Neural progenitor cell (in vitro differentiated cells): ENCODE measurements around the gene GABARAP. TPM values are rescaled to one million over a fixed set of nuclear protein-coding genes. Genes with fewer than 3 reads are reported as not detected.

Source experiments
- DNase-seq: peaks from one replicate; pipeline ENCODE4 v3.0.0-alpha.2; 2016; ENCODE audit warnings: low spot score
- H2AFZ ChIP-seq: fragments of 200-600 bp; sonication (generic); replicated peaks from 2 replicates; pipeline ENCODE4 v1.6.1; 2016; ENCODE audit warnings: antibody characterized with exemption
- H3F3A ChIP-seq: fragments of 200-600 bp; sonication (generic); 2 replicates; pipeline ENCODE4 v1.6.1; 2016; ENCODE audit warnings: antibody characterized with exemption, low read depth
- H3K27ac ChIP-seq: fragments of 200-600 bp; sonication (generic); 2 replicates; pipeline ENCODE4 v1.5.1; 2016; ENCODE audit warnings: mild to moderate bottlenecking
- H3K27me3 ChIP-seq: fragments of 200-600 bp; sonication (generic); 2 replicates; pipeline ENCODE4 v1.6.1; 2016; ENCODE audit warnings: mild to moderate bottlenecking, moderate library complexity
- H3K36me3 ChIP-seq: fragments of 200-600 bp; sonication (generic); 2 replicates; pipeline ENCODE4 v1.5.1; 2016
- H3K4me1 ChIP-seq: fragments of 200-600 bp; sonication (generic); 2 replicates; pipeline ENCODE4 v1.6.1; 2016; ENCODE audit warnings: mixed run types
- H3K4me2 ChIP-seq: fragments of 200-600 bp; sonication (generic); 2 replicates; pipeline ENCODE4 v1.6.1; 2016
- H3K4me3 ChIP-seq: fragments of 200-600 bp; sonication (generic); 2 replicates; pipeline ENCODE4 v1.5.1; 2016
- H3K79me2 ChIP-seq: fragments of 200-600 bp; sonication (generic); 2 replicates; pipeline ENCODE4 v1.6.1; 2016; ENCODE audit warnings: low read depth
- H3K9ac ChIP-seq: fragments of 200-600 bp; sonication (generic); 2 replicates; pipeline ENCODE4 v1.6.1; 2016
- H3K9me3 ChIP-seq: fragments of 200-600 bp; sonication (generic); 2 replicates; pipeline ENCODE4 v1.5.1; 2016; ENCODE audit warnings: low read depth
- H4K20me1 ChIP-seq: fragments of 200-600 bp; sonication (generic); 2 replicates; pipeline ENCODE4 v1.6.1; 2016; ENCODE audit warnings: low read depth
- H3K27ac Mint-ChIP-seq: 3 replicates; pipeline ENCODE4 v1.8.0; 2021; ENCODE audit warnings: mixed read lengths
- H3K27me3 Mint-ChIP-seq: 2 replicates; pipeline ENCODE4 v1.8.0; 2022; ENCODE audit warnings: low read depth, mild to moderate bottlenecking, inconsistent platforms, moderate library complexity, mixed read lengths; ENCODE audit not compliant: insufficient read depth
- H3K36me3 Mint-ChIP-seq: 3 replicates; pipeline ENCODE4 v1.8.0; 2021; ENCODE audit warnings: mixed read lengths
- H3K4me1 Mint-ChIP-seq: 3 replicates; pipeline ENCODE4 v1.8.0; 2021; ENCODE audit warnings: mixed read lengths
- H3K4me3 Mint-ChIP-seq: 3 replicates; pipeline ENCODE4 v1.8.0; 2021; ENCODE audit warnings: mild to moderate bottlenecking, moderate library complexity, mixed read lengths
- H3K9me3 Mint-ChIP-seq: 3 replicates; pipeline ENCODE4 v1.8.0; 2020; ENCODE audit warnings: mixed read lengths
- EZH2 ChIP-seq: fragments of 200-600 bp; sonication (generic); IDR thresholded peaks from 2 replicates; pipeline ENCODE4 v1.6.1; 2017; ENCODE audit warnings: antibody characterized with exemption, mild to moderate bottlenecking, moderate library complexity
- EZH2phosphoT487 ChIP-seq: fragments of 200-600 bp; sonication (generic); IDR thresholded peaks from 2 replicates; pipeline ENCODE4 v1.6.1; 2017; ENCODE audit warnings: antibody characterized with exemption
- total RNA-seq: library from RNA; depleted of rRNA; stranded (reverse); fragments of >200 nt; gene quantifications from 2 replicates; pipeline ENCODE4 v1.2.3, GENCODE V29; 2015; ENCODE audit warnings: low replicate concordance
- TF ChIP-seq, protein P1 (sequence below): fragments of 200-600 bp; sonication (generic); IDR thresholded peaks from 2 replicates; pipeline ENCODE4 v1.5.1; 2017; ENCODE audit warnings: antibody characterized with exemption, mild to moderate bottlenecking

Gene GABARAP
- total RNA-seq, 1 donor from 2014 or later: 225 TPM

DNA sequence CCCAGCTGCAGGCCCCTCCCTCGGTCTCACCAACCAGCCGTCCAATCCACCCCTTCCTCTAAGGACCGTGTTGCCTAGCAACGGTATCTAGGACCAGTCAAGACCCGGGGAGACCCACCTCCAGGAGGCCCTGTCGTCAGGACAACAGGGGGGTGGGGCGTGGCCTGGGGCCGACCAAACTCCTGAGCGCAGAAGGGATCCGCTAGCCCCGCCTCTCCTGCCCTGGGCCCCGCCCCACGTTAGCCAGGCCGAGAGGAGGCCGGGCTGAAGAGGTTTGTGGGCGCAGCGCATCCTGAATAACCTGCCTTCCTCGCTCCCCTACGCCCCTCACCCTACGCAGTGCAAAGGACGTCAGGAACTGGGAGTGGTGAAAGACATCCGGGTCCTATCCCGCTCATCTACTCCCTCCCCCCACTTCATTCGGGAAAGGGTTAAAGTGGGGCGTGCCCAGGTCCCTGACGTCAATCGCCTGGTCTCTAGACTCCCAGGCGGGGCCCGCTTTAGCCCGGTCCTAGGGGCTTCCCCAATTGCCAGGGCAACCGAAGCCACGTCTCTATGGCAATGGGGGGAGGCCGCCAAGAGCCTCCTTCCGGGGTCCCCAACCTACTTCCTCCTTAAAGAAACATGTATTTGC lies 37.3 kb downstream of the GABARAP start:
- H3K4me1 ChIP-seq: peaks cover 36% of the 10 kb centered on the region
- H3K4me3 Mint-ChIP-seq: peak overlapping the region; percentile 78
- H4K20me1 ChIP-seq: peaks cover 29% of the 10 kb centered on the region
- TF ChIP-seq EZH2phosphoT487 (no peak), EZH2 (no peak)
- TF ChIP-seq, protein P1, sequence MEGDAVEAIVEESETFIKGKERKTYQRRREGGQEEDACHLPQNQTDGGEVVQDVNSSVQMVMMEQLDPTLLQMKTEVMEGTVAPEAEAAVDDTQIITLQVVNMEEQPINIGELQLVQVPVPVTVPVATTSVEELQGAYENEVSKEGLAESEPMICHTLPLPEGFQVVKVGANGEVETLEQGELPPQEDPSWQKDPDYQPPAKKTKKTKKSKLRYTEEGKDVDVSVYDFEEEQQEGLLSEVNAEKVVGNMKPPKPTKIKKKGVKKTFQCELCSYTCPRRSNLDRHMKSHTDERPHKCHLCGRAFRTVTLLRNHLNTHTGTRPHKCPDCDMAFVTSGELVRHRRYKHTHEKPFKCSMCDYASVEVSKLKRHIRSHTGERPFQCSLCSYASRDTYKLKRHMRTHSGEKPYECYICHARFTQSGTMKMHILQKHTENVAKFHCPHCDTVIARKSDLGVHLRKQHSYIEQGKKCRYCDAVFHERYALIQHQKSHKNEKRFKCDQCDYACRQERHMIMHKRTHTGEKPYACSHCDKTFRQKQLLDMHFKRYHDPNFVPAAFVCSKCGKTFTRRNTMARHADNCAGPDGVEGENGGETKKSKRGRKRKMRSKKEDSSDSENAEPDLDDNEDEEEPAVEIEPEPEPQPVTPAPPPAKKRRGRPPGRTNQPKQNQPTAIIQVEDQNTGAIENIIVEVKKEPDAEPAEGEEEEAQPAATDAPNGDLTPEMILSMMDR: no peak
- H2AFZ ChIP-seq: no peak overlapping the region
- no peaks in the 10 kb centered on the region for H3K9me3 ChIP-seq
- no peak overlapping the region for H3K9ac ChIP-seq
- H3K79me2 ChIP-seq: peaks cover 48% of the 10 kb centered on the region
- H3K36me3 ChIP-seq: peaks cover 11% of the 10 kb centered on the region
- peaks cover 59% of the 10 kb centered on the region for H3K4me1 Mint-ChIP-seq
- no peak overlapping the region for H3K27ac ChIP-seq
- H3K36me3 Mint-ChIP-seq: peaks cover 25% of the 10 kb centered on the region
- no peaks in the 10 kb centered on the region for H3K27me3 ChIP-seq
- peak; percentile 99 for DNase-seq
- peak overlapping the region; percentile 76 for H3K4me2 ChIP-seq
- H3K27me3 Mint-ChIP-seq: peaks cover 2% of the 10 kb centered on the region
- H3K4me3 ChIP-seq: peak overlapping the region; percentile 58
- H3K27ac Mint-ChIP-seq: peak overlapping the region; percentile 48
- H3F3A ChIP-seq: peaks cover 35% of the 10 kb centered on the region
- H3K9me3 Mint-ChIP-seq: no peaks in the 10 kb centered on the region

DNA sequence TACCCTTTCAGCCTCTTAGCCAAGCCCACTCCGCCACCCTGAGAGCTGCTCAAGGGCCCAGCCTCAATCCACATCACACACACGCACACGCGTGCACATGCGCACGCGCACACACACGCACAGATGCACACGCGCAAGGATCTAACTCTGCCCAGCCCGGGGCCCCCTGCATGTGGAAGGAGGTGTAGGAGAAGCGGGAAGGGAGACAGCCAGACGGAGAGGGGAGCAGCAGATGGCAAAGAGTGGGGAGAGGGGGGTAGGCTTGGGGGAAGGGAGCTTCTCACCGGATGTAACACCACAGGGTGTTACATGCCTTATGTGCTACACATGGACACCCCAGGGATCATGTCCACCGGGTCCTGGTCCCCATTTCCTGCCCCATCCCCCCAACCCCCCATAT lies 37.9 kb downstream of the GABARAP start:
- Mint-ChIP-seq H3K27ac (peak overlapping the region; percentile 90), H3K9me3 (no peaks in the 10 kb centered on the region), H3K4me1 (peaks cover 53% of the 10 kb centered on the region), H3K4me3 (peak overlapping the region; percentile 78), H3K36me3 (peaks cover 26% of the 10 kb centered on the region), H3K27me3 (peaks cover 2% of the 10 kb centered on the region)
- peaks cover 11% of the 10 kb centered on the region for H3K36me3 ChIP-seq
- H3K4me2 ChIP-seq: peak overlapping the region; percentile 76
- TF ChIP-seq EZH2 (no peak), EZH2phosphoT487 (no peak)
- TF ChIP-seq, protein P1: no peak
- H3K4me3 ChIP-seq: peak overlapping the region; percentile 58
- DNase-seq: no peak
- peaks cover 34% of the 10 kb centered on the region for H3K4me1 ChIP-seq
- H3K79me2 ChIP-seq: peaks cover 42% of the 10 kb centered on the region
- H3K9me3 ChIP-seq: no peaks in the 10 kb centered on the region
- no peak overlapping the region for H3K9ac ChIP-seq
- H3K27ac ChIP-seq: no peak overlapping the region
- H3K27me3 ChIP-seq: no peaks in the 10 kb centered on the region
- H2AFZ ChIP-seq: no peak overlapping the region
- peaks cover 25% of the 10 kb centered on the region for H4K20me1 ChIP-seq
- H3F3A ChIP-seq: peaks cover 32% of the 10 kb centered on the region

DNA sequence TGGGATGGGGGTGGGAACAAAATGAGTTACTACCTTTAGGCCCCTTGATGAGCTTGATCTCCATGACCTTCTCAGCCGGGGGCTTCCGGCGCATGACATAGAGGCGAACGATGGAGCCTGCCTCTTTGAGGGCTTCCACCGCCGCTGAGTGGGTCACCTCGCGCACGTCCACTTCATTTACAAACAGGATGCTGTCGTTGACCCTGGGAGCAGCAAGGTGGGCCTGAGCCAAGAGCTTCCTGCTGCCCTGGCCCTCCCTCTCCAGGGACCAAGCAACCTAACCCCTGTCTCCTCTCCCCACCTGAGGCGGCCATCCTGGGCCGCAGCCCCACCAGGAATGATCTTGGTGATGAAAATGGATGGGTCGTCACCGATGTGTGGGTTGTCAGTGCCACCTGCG lies 38.9 kb downstream of the GABARAP start:
- Mint-ChIP-seq H3K4me3 (peak overlapping the region; percentile 78), H3K27me3 (peaks cover 2% of the 10 kb centered on the region), H3K9me3 (no peaks in the 10 kb centered on the region), H3K27ac (no peak overlapping the region), H3K4me1 (peaks cover 43% of the 10 kb centered on the region), H3K36me3 (peaks cover 26% of the 10 kb centered on the region)
- Histone ChIP-seq H4K20me1 (peaks cover 16% of the 10 kb centered on the region), H3K79me2 (peaks cover 32% of the 10 kb centered on the region), H3K27me3 (no peaks in the 10 kb centered on the region), H3K4me2 (no peak overlapping the region), H2AFZ (no peak overlapping the region), H3K9ac (no peak overlapping the region), H3K4me1 (peaks cover 25% of the 10 kb centered on the region), H3K9me3 (no peaks in the 10 kb centered on the region), H3F3A (peaks cover 23% of the 10 kb centered on the region), H3K27ac (no peak overlapping the region), H3K36me3 (peaks cover 11% of the 10 kb centered on the region), H3K4me3 (no peak overlapping the region)
- no peak for DNase-seq
- TF ChIP-seq, protein P1: no peak
- no peak for TF ChIP-seq EZH2
- no peak for TF ChIP-seq EZH2phosphoT487
